ENCODE measurements around the gene DMRT3.

DMRT3 gene

GRCh38 chr9:1014225-1014624 lies 37.8 kb downstream of the DMRT3 start:
- no peak for DNase-seq (ENCODE audit: low read depth)
- no peak overlapping the region for H3K4me3 ChIP-seq (ENCODE audit: low read depth, low read length)
- TF ChIP-seq CTCF (IDR thresholded peaks at IDR 0.05; ENCODE audit: low read depth, low read length, missing control alignments): no peak

GRCh38 chr9:1014640-1015039 lies 38.2 kb downstream of the DMRT3 start:
- no peak overlapping the region for H3K4me3 ChIP-seq (ENCODE audit: low read depth, low read length)
- no peak for TF ChIP-seq CTCF (IDR thresholded peaks at IDR 0.05; ENCODE audit: low read depth, low read length, missing control alignments)
- no peak for DNase-seq (ENCODE audit: low read depth)

- DNase-seq (ENCODE audit: low read depth): no peak
- no peak overlapping the region for H3K4me3 ChIP-seq (ENCODE audit: low read depth, low read length)
- peak; percentile 18 for TF ChIP-seq CTCF (IDR thresholded peaks at IDR 0.05; ENCODE audit: low read depth, low read length, missing control alignments)
These were observed 41.7 kb downstream of the DMRT3 start for GRCh38 chr9:1018121-1018520.

- H3K4me3 ChIP-seq (ENCODE audit: low read depth, low read length): no peak overlapping the region
- TF ChIP-seq CTCF (IDR thresholded peaks at IDR 0.05; ENCODE audit: low read depth, low read length, missing control alignments): no peak
- no peak for DNase-seq (ENCODE audit: low read depth)
These were observed 47.7 kb downstream of the DMRT3 start for GRCh38 chr9:1024112-1024511.

GRCh38 chr9:1025131-1025530 lies 48.7 kb downstream of the DMRT3 start:
- TF ChIP-seq CTCF (IDR thresholded peaks at IDR 0.05; ENCODE audit: low read depth, low read length, missing control alignments): no peak
- no peak for DNase-seq (ENCODE audit: low read depth)
- H3K4me3 ChIP-seq (ENCODE audit: low read depth, low read length): no peak overlapping the region

- H3K4me3 ChIP-seq (ENCODE audit: low read depth, low read length): no peak overlapping the region
- TF ChIP-seq CTCF (IDR thresholded peaks at IDR 0.05; ENCODE audit: low read depth, low read length, missing control alignments): no peak
- no peak for DNase-seq (ENCODE audit: low read depth)
These were observed 49.8 kb downstream of the DMRT3 start for GRCh38 chr9:1026219-1026618.

GRCh38 chr9:1028501-1029190 lies 52.2 kb downstream of the DMRT3 start:
- DNase-seq (ENCODE audit: low read depth): no peak
- TF ChIP-seq CTCF (IDR thresholded peaks at IDR 0.05; ENCODE audit: low read depth, low read length, missing control alignments): no peak
- no peak overlapping the region for H3K4me3 ChIP-seq (ENCODE audit: low read depth, low read length)
